GM23338 (cell line): ENCODE measurements around the gene IGBP1. TPM values are rescaled to one million over a fixed set of nuclear protein-coding genes. Genes with fewer than 3 reads are reported as not detected.

Experiments used
- ATAC-seq: fragments of 200-7000 bp; cut with Tn5 transposase; 3 replicates; pipeline ENCODE4 v1.9.1; 2020
- DNase-seq: peaks from one replicate; pipeline ENCODE4 v3.0.0-alpha.2; 2015; ENCODE audit warnings: low spot score
- H2AFZ ChIP-seq: fragments of 200-600 bp; sonication (generic); 2 replicates; pipeline ENCODE4 v1.8.0; 2016; ENCODE audit warnings: antibody characterized with exemption, mild to moderate bottlenecking, moderate library complexity
- H3F3A ChIP-seq: fragments of 200-600 bp; sonication (generic); replicated peaks from 2 replicates; pipeline ENCODE4 v1.8.0; 2017; ENCODE audit warnings: antibody characterized with exemption, mixed run types, low read depth
- H3K27ac ChIP-seq: fragments of 200-600 bp; sonication (generic); 2 replicates; pipeline ENCODE4 v1.6.1; 2016; ENCODE audit warnings: low read depth
- H3K27me3 ChIP-seq: fragments of 200-600 bp; sonication (generic); 2 replicates; pipeline ENCODE4 v1.8.0; 2016; ENCODE audit warnings: mild to moderate bottlenecking, mixed run types, moderate library complexity; ENCODE audit not compliant: insufficient read depth
- H3K36me3 ChIP-seq: fragments of 200-600 bp; sonication (generic); 2 replicates; pipeline ENCODE4 v1.8.0; 2016; ENCODE audit warnings: mild to moderate bottlenecking; ENCODE audit not compliant: insufficient read depth
- H3K4me1 ChIP-seq: fragments of 200-600 bp; sonication (generic); 2 replicates; pipeline ENCODE4 v1.8.0; 2016; ENCODE audit warnings: mild to moderate bottlenecking, moderate library complexity; ENCODE audit not compliant: insufficient read depth
- H3K4me2 ChIP-seq: fragments of 200-600 bp; sonication (generic); 2 replicates; pipeline ENCODE4 v1.7.1; 2017; ENCODE audit warnings: mixed run types
- H3K4me3 ChIP-seq: fragments of 200-600 bp; sonication (generic); 2 replicates; pipeline ENCODE4 v1.6.1; 2016; ENCODE audit warnings: mixed run types
- H3K79me2 ChIP-seq: fragments of 200-600 bp; sonication (generic); replicated peaks from 2 replicates; pipeline ENCODE4 v1.8.0; 2017; ENCODE audit warnings: mild to moderate bottlenecking; ENCODE audit not compliant: insufficient read depth
- H3K9me2 ChIP-seq: fragments of 200-600 bp; sonication (generic); 2 replicates; pipeline ENCODE4 v1.8.0; 2017; ENCODE audit not compliant: insufficient read depth
- H4K20me1 ChIP-seq: fragments of 200-600 bp; sonication (generic); replicated peaks from 2 replicates; pipeline ENCODE4 v1.8.0; 2017; ENCODE audit warnings: mild to moderate bottlenecking; ENCODE audit not compliant: insufficient read depth
- H3K27ac Mint-ChIP-seq: 2 replicates; pipeline ENCODE4 v1.8.0; 2020; ENCODE audit warnings: inconsistent platforms, mild to moderate bottlenecking, moderate library complexity, mixed read lengths
- H3K27me3 Mint-ChIP-seq: 3 replicates; pipeline ENCODE4 v1.8.0; 2022; ENCODE audit warnings: low read depth, mild to moderate bottlenecking, moderate library complexity, mixed read lengths, inconsistent platforms; ENCODE audit not compliant: insufficient read depth, poor library complexity
- H3K36me3 Mint-ChIP-seq: 3 replicates; pipeline ENCODE4 v1.8.0; 2021; ENCODE audit warnings: low read depth, mild to moderate bottlenecking, inconsistent platforms, moderate library complexity, mixed read lengths
- H3K4me1 Mint-ChIP-seq: 3 replicates; pipeline ENCODE4 v1.8.0; 2020; ENCODE audit warnings: mild to moderate bottlenecking, inconsistent platforms, mixed read lengths
- H3K4me3 Mint-ChIP-seq: 3 replicates; pipeline ENCODE4 v1.8.0; 2021; ENCODE audit warnings: moderate library complexity, mild to moderate bottlenecking, inconsistent platforms, mixed read lengths
- H3K9me3 Mint-ChIP-seq: 3 replicates; pipeline ENCODE4 v1.8.0; 2020; ENCODE audit warnings: moderate library complexity, mild to moderate bottlenecking, inconsistent platforms, mixed read lengths
- CREB1 ChIP-seq: fragments of 250-450 bp; sonication (Bioruptor Pico); IDR thresholded peaks from 2 replicates; pipeline ENCODE4 v1.5.0; 2020; ENCODE audit warnings: low read depth, mild to moderate bottlenecking, moderate library complexity
- EZH2 ChIP-seq: fragments of 200-600 bp; sonication (generic); IDR thresholded peaks from one replicate; pipeline ENCODE4 v1.8.0; 2017; ENCODE audit warnings: antibody characterized with exemption, mild to moderate bottlenecking, low read depth; ENCODE audit not compliant: unreplicated experiment
- NANOG ChIP-seq: IDR thresholded peaks from 2 replicates; pipeline ENCODE4 v1.6.1; 2016; ENCODE audit warnings: antibody characterized with exemption, borderline replicate concordance
- STAT1 ChIP-seq: IDR thresholded peaks from one replicate; pipeline ENCODE4 v1.6.1; 2016; ENCODE audit warnings: antibody characterized with exemption; ENCODE audit not compliant: unreplicated experiment
- ZNF114 ChIP-seq: fragments of 250-450 bp; sonication (Bioruptor Pico); IDR thresholded peaks from 2 replicates; pipeline ENCODE4 v1.5.0; 2020; ENCODE audit warnings: mild to moderate bottlenecking, moderate library complexity
- ZNF462 ChIP-seq: fragments of 250-450 bp; sonication (Bioruptor Pico); IDR thresholded peaks from 2 replicates; pipeline ENCODE4 v1.5.0; 2020; ENCODE audit warnings: mild to moderate bottlenecking, moderate library complexity
- polyA plus RNA-seq: library from polyadenylated mRNA; unstranded; fragments of >200 nt; fragmentation: Nextera tagmentation; extraction: Ambion mirVana; gene quantifications from 2 replicates; pipeline ENCODE4 v1.2.1, GENCODE V29; 2016
- total RNA-seq: library from RNA; depleted of rRNA; stranded (reverse); fragments of >200 nt; shearing (Covaris generic); gene quantifications from 2 replicates; pipeline ENCODE4 v1.2.3, GENCODE V29; 2014

The IGBP1 gene
- total and polyA plus RNA-seq, 2 experiments from 2014 or later = 36.8 to 38.5 TPM

- Mint-ChIP-seq H3K4me1 (peaks cover 6% of the 10 kb centered on the region; the same call in 1 of the 3 replicates), H3K27me3 (peaks cover 3% of the 10 kb centered on the region), H3K27ac (no peak overlapping the region), H3K36me3 (no peaks in the 10 kb centered on the region), H3K9me3 (no peaks in the 10 kb centered on the region), H3K4me3 (no peak overlapping the region)
- no peak for DNase-seq
- no peaks in the 10 kb centered on the region for H4K20me1 ChIP-seq
- no peak overlapping the region for H3K4me2 ChIP-seq
- no peak for ATAC-seq
- no peaks in the 10 kb centered on the region for H3K27me3 ChIP-seq
- no peak overlapping the region for H2AFZ ChIP-seq
- no peak overlapping the region for H3K27ac ChIP-seq
- TF ChIP-seq CREB1 (CRISPR knock-in tag) = no peak
- no peak for TF ChIP-seq STAT1
- no peak for TF ChIP-seq EZH2
- TF ChIP-seq ZNF462 (CRISPR knock-in tag) = no peak
- TF ChIP-seq NANOG = no peak
- TF ChIP-seq ZNF114 = no peak
- no peaks in the 10 kb centered on the region for H3K79me2 ChIP-seq
- no peak overlapping the region for H3K4me3 ChIP-seq
- no peaks in the 10 kb centered on the region for H3K36me3 ChIP-seq
- H3F3A ChIP-seq = no peaks in the 10 kb centered on the region
- peaks cover 5% of the 10 kb centered on the region for H3K4me1 ChIP-seq
- H3K9me2 ChIP-seq = no peaks in the 10 kb centered on the region
These were observed 45.2 kb upstream of the IGBP1 start for GRCh38 chrX:70087857-70088630.
